HepG2 (cell line): Measurements from ENCODE around the gene LGALS8. TPM values are rescaled to one million over a fixed set of nuclear protein-coding genes. Genes with fewer than 3 reads are reported as not detected.

Experiments used
- ATAC-seq: fragments of 200-7000 bp; cut with Tn5 transposase; 3 replicates; pipeline ENCODE4 v1.9.1; 2020; ENCODE audit warnings: mild to moderate bottlenecking, moderate library complexity
- BruUV-seq: library from RNA; stranded (reverse); fragments of 400-500 nt; replicated peaks from 2 replicates; lab custom pipeline; 2021; lab: Mats Ljungman, UMichigan
- CTCF ChIA-PET: fragments of 300-600 bp; formaldehyde crosslinking; extraction: SDS; loops from one replicate; lab custom pipeline; 2021; ENCODE audit warnings: low total read pairs, inconsistent platforms, low intra/inter-chr PET ratio; lab: Yijun Ruan, JAX
- POLR2A ChIA-PET: fragments of 350-600 bp; sonication (Branson Sonifier 250); formaldehyde crosslinking; loops from one replicate; lab custom pipeline; 2020; ENCODE audit warnings: antibody characterized with exemption, inconsistent platforms; lab: Yijun Ruan, JAX
- DNase-seq: peaks from one replicate; pipeline ENCODE4 v3.0.0-alpha.2; 2015; ENCODE audit warnings: low spot score
- FAIRE-seq: peaks from 3 replicates; lab custom pipeline; 2011; peaks lifted over from hg19 to GRCh38; lab: Jason Lieb, UNC
- H2AFZ ChIP-seq: one replicate; pipeline ENCODE4 v1.6.1; 2011; ENCODE audit warnings: low read length, inconsistent platforms
- H3K27ac ChIP-seq: fragments of 300-600 bp; 3 replicates; pipeline ENCODE4 v1.8.0; 2011; ENCODE audit warnings: mixed run types, mild to moderate bottlenecking, mixed read lengths, low read length, inconsistent platforms; ENCODE audit not compliant: insufficient read depth; ENCODE audit errors: extremely low read length
- H3K27me3 ChIP-seq, 2 experiments: fragments of 200-600 bp in 1 of 2; 2 replicates in 1 of 2; 3 replicates in 1 of 2; pipeline versions ENCODE4 v1.6.0 to v1.8.0; 2011; ENCODE audit warnings: low read length in 2 of 2, mild to moderate bottlenecking in 2 of 2, moderate library complexity in 2 of 2, inconsistent platforms in 1 of 2; ENCODE audit not compliant: insufficient read depth in 2 of 2, control insufficient read depth in 1 of 2
- H3K36me3 ChIP-seq, 2 experiments: fragments of 200-600 bp in 1 of 2; replicated peaks in 1 of 2; 2 replicates in 1 of 2; 3 replicates in 1 of 2; pipeline versions ENCODE4 v1.5.1 to v1.8.0; 2011; ENCODE audit warnings: low read length in 2 of 2, inconsistent platforms in 1 of 2; ENCODE audit not compliant: insufficient read depth in 2 of 2, control insufficient read depth in 1 of 2
- H3K4me1 ChIP-seq: 2 replicates; pipeline ENCODE4 v1.5.1; 2012; ENCODE audit warnings: low read length, inconsistent platforms; ENCODE audit not compliant: insufficient read depth
- H3K4me2 ChIP-seq: 2 replicates; pipeline ENCODE4 v1.6.0; 2011; ENCODE audit warnings: low read depth, low read length, inconsistent platforms
- H3K4me3 ChIP-seq, 3 experiments: fragments of 200-600 bp in 1 of 3; sonication (generic), shearing (Covaris generic) in 1 of 3; replicated peaks in 1 of 3; 2 replicates each; pipeline ENCODE4 v1.5.1; 2011 to 2016; ENCODE audit warnings: low read length in 3 of 3, inconsistent platforms in 2 of 3, low read depth in 2 of 3, mild to moderate bottlenecking in 2 of 3, control low read depth in 1 of 3, mixed read lengths in 1 of 3; ENCODE audit not compliant: insufficient read depth in 1 of 3
- H3K79me2 ChIP-seq: one replicate; pipeline ENCODE4 v1.6.1; 2011; ENCODE audit warnings: low read length, inconsistent platforms; ENCODE audit not compliant: insufficient read depth
- H3K9ac ChIP-seq: 2 replicates; pipeline ENCODE4 v1.6.0; 2011; ENCODE audit warnings: mild to moderate bottlenecking, low read depth, low read length, inconsistent platforms; ENCODE audit not compliant: insufficient read depth
- H3K9me3 ChIP-seq: 2 replicates; pipeline ENCODE4 v1.5.1; 2012; ENCODE audit warnings: mild to moderate bottlenecking, low read length
- H4K20me1 ChIP-seq: 2 replicates; pipeline ENCODE4 v1.6.0; 2011; ENCODE audit warnings: inconsistent platforms, mild to moderate bottlenecking, low read length, moderate library complexity; ENCODE audit not compliant: insufficient read depth
- CBX1 ChIP-seq: IDR thresholded peaks from one replicate; pipeline ENCODE4 v1.6.1; 2016; ENCODE audit warnings: antibody characterized with exemption, low read depth
- KDM6A ChIP-seq: IDR thresholded peaks from 2 replicates; pipeline ENCODE4 v1.6.1; 2016; ENCODE audit warnings: low read depth
- REL ChIP-seq: sonication (generic); formaldehyde crosslinking; conservative IDR thresholded peaks from 2 replicates; pipeline ENCODE4 v1.8.0; 2022; ENCODE audit warnings: mild to moderate bottlenecking, missing genetic modification reagents, moderate library complexity
- RORA ChIP-seq: sonication (generic); formaldehyde crosslinking; IDR thresholded peaks from 2 replicates; pipeline ENCODE4 v1.5.0; 2020; ENCODE audit warnings: mild to moderate bottlenecking, missing genetic modification reagents, moderate library complexity
- ZNF225 ChIP-seq: sonication (generic); formaldehyde crosslinking; IDR thresholded peaks from 2 replicates; pipeline ENCODE4 v1.4.0; 2020; ENCODE audit warnings: mild to moderate bottlenecking, missing genetic modification reagents
- ZNF232 ChIP-seq: sonication (generic); formaldehyde crosslinking; IDR thresholded peaks from 2 replicates; pipeline ENCODE4 v1.4.0; 2020; ENCODE audit warnings: missing genetic modification reagents, borderline replicate concordance
- ZNF451 ChIP-seq: sonication (generic); formaldehyde crosslinking; IDR thresholded peaks from 2 replicates; pipeline ENCODE4 v1.5.0; 2020; ENCODE audit warnings: mild to moderate bottlenecking, missing genetic modification reagents
- ZSCAN22 ChIP-seq: sonication (generic); formaldehyde crosslinking; IDR thresholded peaks from 2 replicates; pipeline ENCODE4 v1.4.0; 2020; ENCODE audit warnings: mild to moderate bottlenecking, missing genetic modification reagents
- WGBS: methylation state at CpG from one replicate; pipeline ENCODE4 v1.1.6; 2017; ENCODE audit warnings: low lambda C conversion rate; 5-methylcytosine and 5-hydroxymethylcytosine counted together
- in situ Hi-C: cut with HindIII; loops from 2 replicates; pipeline ENCODE4 v1.10.0; 2017; ENCODE audit warnings: low pct_unique_long_range_greater_than_20kb; ENCODE audit not compliant: extremely low pct_ligation_motif_present
- intact Hi-C: fragments of 100-400 bp; cut with micrococcal nuclease; formaldehyde crosslinking; loops from one replicate; pipeline ENCODE4 v1.10.0; 2022; ENCODE audit not compliant: unreplicated experiment
- polyA plus RNA-seq, 8 experiments: library from polyadenylated mRNA; depleted of rRNA in 3 of 8; stranded (reverse) in 7 of 8; unstranded in 1 of 8; fragments of >200 nt; fragmentation: Illumina TruSeq in 4 of 8; extraction: Trizol in 4 of 8; gene quantifications; 2 replicates each; pipeline versions ENCODE4 v1.2.1 to v1.2.3, GENCODE V29; 2011 to 2016; ENCODE audit warnings: low read depth in 4 of 8, missing spikeins in 1 of 8, mixed read lengths in 1 of 8; ENCODE audit not compliant: insufficient read depth in 1 of 8
- total RNA-seq, 5 experiments: library from RNA; depleted of rRNA; stranded (reverse); fragments of >200 nt; fragmentation: Illumina TruSeq; extraction: Trizol; gene quantifications; 2 replicates each; pipeline ENCODE4 v1.2.3, GENCODE V29; 2016; ENCODE audit warnings: low read depth in 1 of 5
- TF ChIP-seq, protein P1 (sequence below): sonication (generic); formaldehyde crosslinking; IDR thresholded peaks from 2 replicates; pipeline ENCODE4 v1.9.0; 2021; ENCODE audit warnings: mild to moderate bottlenecking, missing genetic modification reagents
- TF ChIP-seq, protein P2 (sequence below): sonication (generic); formaldehyde crosslinking; IDR thresholded peaks from 2 replicates; pipeline ENCODE4 v1.4.0; 2020; ENCODE audit warnings: mild to moderate bottlenecking, missing genetic modification reagents, borderline replicate concordance
- TF ChIP-seq, protein P3 (sequence below): sonication (generic); formaldehyde crosslinking; IDR thresholded peaks from 2 replicates; pipeline ENCODE4 v1.4.0; 2020; ENCODE audit warnings: missing genetic modification reagents; ENCODE audit errors: not compliant biosample characterization
- TF ChIP-seq, protein P4 (sequence below): sonication (generic); formaldehyde crosslinking; IDR thresholded peaks from 2 replicates; pipeline ENCODE4 v1.8.0; 2022; ENCODE audit warnings: mild to moderate bottlenecking, missing genetic modification reagents

Gene LGALS8
- total and polyA plus RNA-seq, 2 of the 13 experiments (the other 11 are each of a cell fraction or from before 2014, with no cell fraction given): 29.3 to 185 TPM

DNA sequence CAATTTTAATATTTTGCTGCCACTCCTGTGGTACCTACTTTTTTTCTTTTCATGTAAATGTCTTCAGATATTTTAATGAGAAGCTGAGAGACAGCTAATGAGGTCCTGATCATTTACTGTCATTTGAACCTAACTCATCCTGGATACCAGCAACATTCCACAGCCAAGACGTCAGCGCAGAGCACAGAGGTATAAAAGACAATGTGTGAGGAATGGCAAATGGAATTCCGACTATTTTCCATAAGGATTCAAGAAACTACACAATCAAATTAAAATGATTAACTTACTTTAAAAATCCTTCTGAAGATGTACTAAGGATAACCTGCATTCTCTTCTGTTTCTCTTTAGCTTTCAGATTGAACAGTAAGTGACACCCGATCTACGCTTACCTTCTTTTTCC lies 41.7 kb downstream of the LGALS8 start:
- H2AFZ ChIP-seq: no peak overlapping the region
- ChIA-PET CTCF (no interaction called here), POLR2A (no interaction called here)
- H3K9ac ChIP-seq: no peak overlapping the region
- ATAC-seq (no peak), DNase-seq (no peak), FAIRE-seq (no peak)
- H3K4me1 ChIP-seq: no peaks in the 10 kb centered on the region
- in situ Hi-C loops: no loop called here
- H3K27ac ChIP-seq: no peak overlapping the region
- WGBS: 95% methylated on average over 5 of the region's 5 CpGs
- intact Hi-C loops: no loop called here
- H3K4me2 ChIP-seq: no peak overlapping the region
- H4K20me1 ChIP-seq: no peaks in the 10 kb centered on the region
- H3K9me3 ChIP-seq: no peaks in the 10 kb centered on the region
- H3K36me3 ChIP-seq: peaks cover 22 to 76% of the 10 kb centered on the region in 2 experiments
- H3K79me2 ChIP-seq: no peaks in the 10 kb centered on the region
- H3K4me3 ChIP-seq: no peak overlapping the region
- no TSS peak for BruUV-seq
- no peaks in the 10 kb centered on the region for H3K27me3 ChIP-seq
- TF ChIP-seq ZSCAN22 (CRISPR knock-in tag) (no peak), REL (CRISPR knock-in tag) (no peak), KDM6A (CRISPR knock-in tag) (no peak), ZNF232 (CRISPR knock-in tag) (no peak), ZNF451 (no peak), RORA (no peak), CBX1 (no peak), ZNF225 (CRISPR knock-in tag) (no peak)
- TF ChIP-seq, protein P1, sequence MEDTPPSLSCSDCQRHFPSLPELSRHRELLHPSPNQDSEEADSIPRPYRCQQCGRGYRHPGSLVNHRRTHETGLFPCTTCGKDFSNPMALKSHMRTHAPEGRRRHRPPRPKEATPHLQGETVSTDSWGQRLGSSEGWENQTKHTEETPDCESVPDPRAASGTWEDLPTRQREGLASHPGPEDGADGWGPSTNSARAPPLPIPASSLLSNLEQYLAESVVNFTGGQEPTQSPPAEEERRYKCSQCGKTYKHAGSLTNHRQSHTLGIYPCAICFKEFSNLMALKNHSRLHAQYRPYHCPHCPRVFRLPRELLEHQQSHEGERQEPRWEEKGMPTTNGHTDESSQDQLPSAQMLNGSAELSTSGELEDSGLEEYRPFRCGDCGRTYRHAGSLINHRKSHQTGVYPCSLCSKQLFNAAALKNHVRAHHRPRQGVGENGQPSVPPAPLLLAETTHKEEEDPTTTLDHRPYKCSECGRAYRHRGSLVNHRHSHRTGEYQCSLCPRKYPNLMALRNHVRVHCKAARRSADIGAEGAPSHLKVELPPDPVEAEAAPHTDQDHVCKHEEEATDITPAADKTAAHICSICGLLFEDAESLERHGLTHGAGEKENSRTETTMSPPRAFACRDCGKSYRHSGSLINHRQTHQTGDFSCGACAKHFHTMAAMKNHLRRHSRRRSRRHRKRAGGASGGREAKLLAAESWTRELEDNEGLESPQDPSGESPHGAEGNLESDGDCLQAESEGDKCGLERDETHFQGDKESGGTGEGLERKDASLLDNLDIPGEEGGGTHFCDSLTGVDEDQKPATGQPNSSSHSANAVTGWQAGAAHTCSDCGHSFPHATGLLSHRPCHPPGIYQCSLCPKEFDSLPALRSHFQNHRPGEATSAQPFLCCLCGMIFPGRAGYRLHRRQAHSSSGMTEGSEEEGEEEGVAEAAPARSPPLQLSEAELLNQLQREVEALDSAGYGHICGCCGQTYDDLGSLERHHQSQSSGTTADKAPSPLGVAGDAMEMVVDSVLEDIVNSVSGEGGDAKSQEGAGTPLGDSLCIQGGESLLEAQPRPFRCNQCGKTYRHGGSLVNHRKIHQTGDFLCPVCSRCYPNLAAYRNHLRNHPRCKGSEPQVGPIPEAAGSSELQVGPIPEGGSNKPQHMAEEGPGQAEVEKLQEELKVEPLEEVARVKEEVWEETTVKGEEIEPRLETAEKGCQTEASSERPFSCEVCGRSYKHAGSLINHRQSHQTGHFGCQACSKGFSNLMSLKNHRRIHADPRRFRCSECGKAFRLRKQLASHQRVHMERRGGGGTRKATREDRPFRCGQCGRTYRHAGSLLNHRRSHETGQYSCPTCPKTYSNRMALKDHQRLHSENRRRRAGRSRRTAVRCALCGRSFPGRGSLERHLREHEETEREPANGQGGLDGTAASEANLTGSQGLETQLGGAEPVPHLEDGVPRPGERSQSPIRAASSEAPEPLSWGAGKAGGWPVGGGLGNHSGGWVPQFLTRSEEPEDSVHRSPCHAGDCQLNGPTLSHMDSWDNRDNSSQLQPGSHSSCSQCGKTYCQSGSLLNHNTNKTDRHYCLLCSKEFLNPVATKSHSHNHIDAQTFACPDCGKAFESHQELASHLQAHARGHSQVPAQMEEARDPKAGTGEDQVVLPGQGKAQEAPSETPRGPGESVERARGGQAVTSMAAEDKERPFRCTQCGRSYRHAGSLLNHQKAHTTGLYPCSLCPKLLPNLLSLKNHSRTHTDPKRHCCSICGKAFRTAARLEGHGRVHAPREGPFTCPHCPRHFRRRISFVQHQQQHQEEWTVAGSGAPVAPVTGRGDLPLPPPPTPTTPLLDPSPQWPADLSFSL (CRISPR knock-in tag): no peak
- TF ChIP-seq, protein P2, sequence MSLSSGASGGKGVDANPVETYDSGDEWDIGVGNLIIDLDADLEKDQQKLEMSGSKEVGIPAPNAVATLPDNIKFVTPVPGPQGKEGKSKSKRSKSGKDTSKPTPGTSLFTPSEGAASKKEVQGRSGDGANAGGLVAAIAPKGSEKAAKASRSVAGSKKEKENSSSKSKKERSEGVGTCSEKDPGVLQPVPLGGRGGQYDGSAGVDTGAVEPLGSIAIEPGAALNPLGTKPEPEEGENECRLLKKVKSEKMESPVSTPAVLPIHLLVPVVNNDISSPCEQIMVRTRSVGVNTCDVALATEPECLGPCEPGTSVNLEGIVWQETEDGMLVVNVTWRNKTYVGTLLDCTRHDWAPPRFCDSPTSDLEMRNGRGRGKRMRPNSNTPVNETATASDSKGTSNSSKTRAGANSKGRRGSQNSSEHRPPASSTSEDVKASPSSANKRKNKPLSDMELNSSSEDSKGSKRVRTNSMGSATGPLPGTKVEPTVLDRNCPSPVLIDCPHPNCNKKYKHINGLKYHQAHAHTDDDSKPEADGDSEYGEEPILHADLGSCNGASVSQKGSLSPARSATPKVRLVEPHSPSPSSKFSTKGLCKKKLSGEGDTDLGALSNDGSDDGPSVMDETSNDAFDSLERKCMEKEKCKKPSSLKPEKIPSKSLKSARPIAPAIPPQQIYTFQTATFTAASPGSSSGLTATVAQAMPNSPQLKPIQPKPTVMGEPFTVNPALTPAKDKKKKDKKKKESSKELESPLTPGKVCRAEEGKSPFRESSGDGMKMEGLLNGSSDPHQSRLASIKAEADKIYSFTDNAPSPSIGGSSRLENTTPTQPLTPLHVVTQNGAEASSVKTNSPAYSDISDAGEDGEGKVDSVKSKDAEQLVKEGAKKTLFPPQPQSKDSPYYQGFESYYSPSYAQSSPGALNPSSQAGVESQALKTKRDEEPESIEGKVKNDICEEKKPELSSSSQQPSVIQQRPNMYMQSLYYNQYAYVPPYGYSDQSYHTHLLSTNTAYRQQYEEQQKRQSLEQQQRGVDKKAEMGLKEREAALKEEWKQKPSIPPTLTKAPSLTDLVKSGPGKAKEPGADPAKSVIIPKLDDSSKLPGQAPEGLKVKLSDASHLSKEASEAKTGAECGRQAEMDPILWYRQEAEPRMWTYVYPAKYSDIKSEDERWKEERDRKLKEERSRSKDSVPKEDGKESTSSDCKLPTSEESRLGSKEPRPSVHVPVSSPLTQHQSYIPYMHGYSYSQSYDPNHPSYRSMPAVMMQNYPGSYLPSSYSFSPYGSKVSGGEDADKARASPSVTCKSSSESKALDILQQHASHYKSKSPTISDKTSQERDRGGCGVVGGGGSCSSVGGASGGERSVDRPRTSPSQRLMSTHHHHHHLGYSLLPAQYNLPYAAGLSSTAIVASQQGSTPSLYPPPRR (CRISPR knock-in tag): no peak
- TF ChIP-seq, protein P3, sequence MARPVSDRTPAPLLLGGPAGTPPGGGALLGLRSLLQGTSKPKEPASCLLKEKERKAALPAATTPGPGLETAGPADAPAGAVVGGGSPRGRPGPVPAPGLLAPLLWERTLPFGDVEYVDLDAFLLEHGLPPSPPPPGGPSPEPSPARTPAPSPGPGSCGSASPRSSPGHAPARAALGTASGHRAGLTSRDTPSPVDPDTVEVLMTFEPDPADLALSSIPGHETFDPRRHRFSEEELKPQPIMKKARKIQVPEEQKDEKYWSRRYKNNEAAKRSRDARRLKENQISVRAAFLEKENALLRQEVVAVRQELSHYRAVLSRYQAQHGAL: no peak
- TF ChIP-seq, protein P4, sequence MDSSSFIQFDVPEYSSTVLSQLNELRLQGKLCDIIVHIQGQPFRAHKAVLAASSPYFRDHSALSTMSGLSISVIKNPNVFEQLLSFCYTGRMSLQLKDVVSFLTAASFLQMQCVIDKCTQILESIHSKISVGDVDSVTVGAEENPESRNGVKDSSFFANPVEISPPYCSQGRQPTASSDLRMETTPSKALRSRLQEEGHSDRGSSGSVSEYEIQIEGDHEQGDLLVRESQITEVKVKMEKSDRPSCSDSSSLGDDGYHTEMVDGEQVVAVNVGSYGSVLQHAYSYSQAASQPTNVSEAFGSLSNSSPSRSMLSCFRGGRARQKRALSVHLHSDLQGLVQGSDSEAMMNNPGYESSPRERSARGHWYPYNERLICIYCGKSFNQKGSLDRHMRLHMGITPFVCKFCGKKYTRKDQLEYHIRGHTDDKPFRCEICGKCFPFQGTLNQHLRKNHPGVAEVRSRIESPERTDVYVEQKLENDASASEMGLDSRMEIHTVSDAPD: no peak
